ENCODE results near the gene HBM. TPM values are rescaled to one million over a fixed set of nuclear protein-coding genes. Genes with fewer than 3 reads are reported as not detected.
"Not testable (repeated sequence)": the region's sequence is repeated elsewhere in the genome, so short reads cannot be mapped to it uniquely, and the experiment has no call there.

Gene HBM
- total RNA-seq, 1 experiment from 2014 or later: not detected

DNA sequence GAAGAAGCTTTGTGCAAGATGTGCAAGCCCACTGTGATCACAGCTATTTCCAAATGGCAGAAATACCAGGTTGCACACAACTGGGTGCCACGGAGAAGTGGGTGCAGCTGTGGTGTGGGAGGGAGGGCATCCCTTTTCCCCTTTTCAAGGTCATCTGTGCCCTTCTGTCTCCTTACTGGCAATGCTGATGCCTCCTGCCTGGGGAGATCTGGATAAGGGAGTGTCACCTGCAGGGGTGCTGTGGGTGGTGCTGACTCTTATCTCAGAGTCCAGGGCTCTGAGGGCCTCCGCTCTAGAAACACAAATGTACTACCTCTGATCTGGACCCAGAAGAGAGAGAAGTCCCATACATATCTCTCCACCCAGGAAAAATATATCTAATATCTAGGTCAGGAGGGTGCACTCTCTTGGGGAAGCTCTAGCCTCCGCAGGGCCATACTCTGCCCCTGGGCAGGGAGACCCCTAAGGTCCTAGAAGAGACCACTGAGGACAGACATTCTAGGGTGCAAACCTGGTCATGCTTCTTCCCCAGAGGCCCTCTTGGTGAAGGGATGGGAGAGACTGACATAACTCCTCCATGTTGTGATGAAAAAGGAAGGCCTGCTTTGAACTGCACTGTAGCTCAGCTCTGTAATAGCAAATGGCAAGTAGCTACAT lies 45.8 kb upstream of the HBM start:
- CTCF ChIA-PET: interaction anchor here (1.5 kb wide), 1 partner anchor 13 kb away, joined by 5 read pairs; no protein-coding TSS in a partner anchor
- POLR2A ChIA-PET: no interaction called here
- no TSS peak for BruUV-seq (replicated peaks)
- H3K27ac Mint-ChIP-seq (ENCODE audit: unreplicated experiment): no peak overlapping the region
- Histone ChIP-seq H3K36me3 (ENCODE audit: control insufficient read depth, insufficient read depth, low read length) (peaks cover 2% of the 10 kb centered on the region), H3K4me3 (ENCODE audit: low read depth, low read length) (no peak overlapping the region), H3K27me3 (replicated peaks; ENCODE audit: control insufficient read depth, insufficient read depth, low read length) (no peaks in the 10 kb centered on the region), H3K9me3 (no peaks in the 10 kb centered on the region), H3K4me1 (no peaks in the 10 kb centered on the region)
- no peak overlapping the region for H3K4me3 Mint-ChIP-seq (ENCODE audit: unreplicated experiment)
- H3K27me3 Mint-ChIP-seq (ENCODE audit: insufficient read depth, unreplicated experiment): no peaks in the 10 kb centered on the region
- no peak for DNase-seq
- TF ChIP-seq, protein P1, sequence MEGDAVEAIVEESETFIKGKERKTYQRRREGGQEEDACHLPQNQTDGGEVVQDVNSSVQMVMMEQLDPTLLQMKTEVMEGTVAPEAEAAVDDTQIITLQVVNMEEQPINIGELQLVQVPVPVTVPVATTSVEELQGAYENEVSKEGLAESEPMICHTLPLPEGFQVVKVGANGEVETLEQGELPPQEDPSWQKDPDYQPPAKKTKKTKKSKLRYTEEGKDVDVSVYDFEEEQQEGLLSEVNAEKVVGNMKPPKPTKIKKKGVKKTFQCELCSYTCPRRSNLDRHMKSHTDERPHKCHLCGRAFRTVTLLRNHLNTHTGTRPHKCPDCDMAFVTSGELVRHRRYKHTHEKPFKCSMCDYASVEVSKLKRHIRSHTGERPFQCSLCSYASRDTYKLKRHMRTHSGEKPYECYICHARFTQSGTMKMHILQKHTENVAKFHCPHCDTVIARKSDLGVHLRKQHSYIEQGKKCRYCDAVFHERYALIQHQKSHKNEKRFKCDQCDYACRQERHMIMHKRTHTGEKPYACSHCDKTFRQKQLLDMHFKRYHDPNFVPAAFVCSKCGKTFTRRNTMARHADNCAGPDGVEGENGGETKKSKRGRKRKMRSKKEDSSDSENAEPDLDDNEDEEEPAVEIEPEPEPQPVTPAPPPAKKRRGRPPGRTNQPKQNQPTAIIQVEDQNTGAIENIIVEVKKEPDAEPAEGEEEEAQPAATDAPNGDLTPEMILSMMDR (IDR thresholded peaks at IDR 0.05; ENCODE audit: insufficient read depth in 1 of 2, low read depth in 1 of 2, low read length in 1 of 2, severe bottlenecking in 1 of 2, unreplicated experiment in 1 of 2): no peak
- peaks cover 18% of the 10 kb centered on the region for H3K36me3 Mint-ChIP-seq (ENCODE audit: insufficient read depth, unreplicated experiment)
- no peaks in the 10 kb centered on the region for H3K9me3 Mint-ChIP-seq (ENCODE audit: unreplicated experiment)
- intact Hi-C loops (cut with micrococcal nuclease; ENCODE audit: unreplicated experiment): no loop called here
- no peaks in the 10 kb centered on the region for H3K4me1 Mint-ChIP-seq (ENCODE audit: low read depth, unreplicated experiment)

GRCh38 chr16:120756-121155 lies 45.0 kb upstream of the HBM start:
- H3K4me1 ChIP-seq: no peaks in the 10 kb centered on the region
- Mint-ChIP-seq H3K4me1 (ENCODE audit: low read depth, unreplicated experiment) (no peaks in the 10 kb centered on the region), H3K27me3 (ENCODE audit: insufficient read depth, unreplicated experiment) (no peaks in the 10 kb centered on the region), H3K4me3 (ENCODE audit: unreplicated experiment) (no peak overlapping the region), H3K9me3 (ENCODE audit: unreplicated experiment) (no peaks in the 10 kb centered on the region), H3K36me3 (ENCODE audit: insufficient read depth, unreplicated experiment) (peaks cover 18% of the 10 kb centered on the region), H3K27ac (ENCODE audit: unreplicated experiment) (no peak overlapping the region)
- intact Hi-C loops (cut with micrococcal nuclease; ENCODE audit: unreplicated experiment): no loop called here
- ChIA-PET CTCF (interaction anchor here (1.5 kb wide), 1 partner anchor 14 kb away, joined by 5 read pairs; no protein-coding TSS in a partner anchor), POLR2A (no interaction called here)
- BruUV-seq (replicated peaks): no TSS peak
- TF ChIP-seq, protein P1 (IDR thresholded peaks at IDR 0.05; ENCODE audit: insufficient read depth in 1 of 2, low read depth in 1 of 2, low read length in 1 of 2, severe bottlenecking in 1 of 2, unreplicated experiment in 1 of 2): no peak
- DNase-seq: no peak
- no peak overlapping the region for H3K4me3 ChIP-seq (ENCODE audit: low read depth, low read length)
- no peaks in the 10 kb centered on the region for H3K27me3 ChIP-seq (replicated peaks; ENCODE audit: control insufficient read depth, insufficient read depth, low read length)
- H3K36me3 ChIP-seq (ENCODE audit: control insufficient read depth, insufficient read depth, low read length): peaks cover 2% of the 10 kb centered on the region
- H3K9me3 ChIP-seq: no peaks in the 10 kb centered on the region

- ChIA-PET CTCF (no interaction called here), POLR2A (no interaction called here)
- Mint-ChIP-seq H3K9me3 (ENCODE audit: unreplicated experiment) (no peaks in the 10 kb centered on the region), H3K4me1 (ENCODE audit: low read depth, unreplicated experiment) (no peaks in the 10 kb centered on the region), H3K27me3 (ENCODE audit: insufficient read depth, unreplicated experiment) (no peaks in the 10 kb centered on the region), H3K27ac (ENCODE audit: unreplicated experiment) (no peak overlapping the region), H3K36me3 (ENCODE audit: insufficient read depth, unreplicated experiment) (peaks cover 14% of the 10 kb centered on the region), H3K4me3 (ENCODE audit: unreplicated experiment) (no peak overlapping the region)
- intact Hi-C loops (cut with micrococcal nuclease; ENCODE audit: unreplicated experiment): no loop called here
- no peaks in the 10 kb centered on the region for H3K9me3 ChIP-seq
- TF ChIP-seq, protein P1 (IDR thresholded peaks at IDR 0.05; ENCODE audit: insufficient read depth in 1 of 2, low read depth in 1 of 2, low read length in 1 of 2, severe bottlenecking in 1 of 2, unreplicated experiment in 1 of 2): no peak
- DNase-seq: no peak
- H3K4me1 ChIP-seq: no peaks in the 10 kb centered on the region
- BruUV-seq (replicated peaks): no TSS peak
- H3K27me3 ChIP-seq (replicated peaks; ENCODE audit: control insufficient read depth, insufficient read depth, low read length): no peaks in the 10 kb centered on the region
- no peak overlapping the region for H3K4me3 ChIP-seq (ENCODE audit: low read depth, low read length)
- H3K36me3 ChIP-seq (ENCODE audit: control insufficient read depth, insufficient read depth, low read length): no peaks in the 10 kb centered on the region; the same call in 1 of the 2 replicates
These were observed 43.4 kb upstream of the HBM start for GRCh38 chr16:122361-122760.

- H3K27me3 ChIP-seq (replicated peaks; ENCODE audit: control insufficient read depth, insufficient read depth, low read length); H3K4me1 ChIP-seq; H3K4me3 ChIP-seq (ENCODE audit: low read depth, low read length); DNase-seq; BruUV-seq (replicated peaks); CTCF ChIA-PET; H3K27ac Mint-ChIP-seq (ENCODE audit: unreplicated experiment); H3K4me1 Mint-ChIP-seq (ENCODE audit: low read depth, unreplicated experiment); H3K27me3 Mint-ChIP-seq (ENCODE audit: insufficient read depth, unreplicated experiment); H3K4me3 Mint-ChIP-seq (ENCODE audit: unreplicated experiment); H3K36me3 ChIP-seq (ENCODE audit: control insufficient read depth, insufficient read depth, low read length); H3K9me3 ChIP-seq; intact Hi-C loops (cut with micrococcal nuclease; ENCODE audit: unreplicated experiment); H3K9me3 Mint-ChIP-seq (ENCODE audit: unreplicated experiment): not testable (repeated sequence)
- POLR2A ChIA-PET: interaction anchor here (0.6 kb wide), 1 partner anchor 78 kb away, joined by 3 read pairs; no protein-coding TSS in a partner anchor
- peaks cover 14% of the 10 kb centered on the region for H3K36me3 Mint-ChIP-seq (ENCODE audit: insufficient read depth, unreplicated experiment)
These were observed 42.0 kb upstream of the HBM start for GRCh38 chr16:123558-124350.

All from Caco-2 (cell line).